ENCODE results near the gene STK36. TPM values are rescaled to one million over a fixed set of nuclear protein-coding genes. Genes with fewer than 3 reads are reported as not detected.

STK36 gene
- total and polyA plus RNA-seq, 4 donors = 18.0 to 70.6 (median 31.3) TPM

GRCh38 chr2:218718058-218718457, 46.2 kb downstream of the STK36 start:
- no peaks in the 10 kb centered on the region for H3K9me3 ChIP-seq (ENCODE audit: control insufficient read depth in 4 of 4, insufficient read depth in 3 of 4, low read length in 3 of 4)
- peaks cover 0 to 7% (median 3%) of the 10 kb centered on the region in 5 donors for H3K4me1 ChIP-seq (ENCODE audit: control insufficient read depth in 5 of 5, insufficient read depth in 5 of 5, low read length in 5 of 5)
- TF ChIP-seq, protein P1, sequence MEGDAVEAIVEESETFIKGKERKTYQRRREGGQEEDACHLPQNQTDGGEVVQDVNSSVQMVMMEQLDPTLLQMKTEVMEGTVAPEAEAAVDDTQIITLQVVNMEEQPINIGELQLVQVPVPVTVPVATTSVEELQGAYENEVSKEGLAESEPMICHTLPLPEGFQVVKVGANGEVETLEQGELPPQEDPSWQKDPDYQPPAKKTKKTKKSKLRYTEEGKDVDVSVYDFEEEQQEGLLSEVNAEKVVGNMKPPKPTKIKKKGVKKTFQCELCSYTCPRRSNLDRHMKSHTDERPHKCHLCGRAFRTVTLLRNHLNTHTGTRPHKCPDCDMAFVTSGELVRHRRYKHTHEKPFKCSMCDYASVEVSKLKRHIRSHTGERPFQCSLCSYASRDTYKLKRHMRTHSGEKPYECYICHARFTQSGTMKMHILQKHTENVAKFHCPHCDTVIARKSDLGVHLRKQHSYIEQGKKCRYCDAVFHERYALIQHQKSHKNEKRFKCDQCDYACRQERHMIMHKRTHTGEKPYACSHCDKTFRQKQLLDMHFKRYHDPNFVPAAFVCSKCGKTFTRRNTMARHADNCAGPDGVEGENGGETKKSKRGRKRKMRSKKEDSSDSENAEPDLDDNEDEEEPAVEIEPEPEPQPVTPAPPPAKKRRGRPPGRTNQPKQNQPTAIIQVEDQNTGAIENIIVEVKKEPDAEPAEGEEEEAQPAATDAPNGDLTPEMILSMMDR (IDR thresholded peaks at IDR 0.05; ENCODE audit: control extremely low read depth, extremely low read depth) = no peak
- ATAC-seq (ENCODE audit: insufficient read depth, low FRiP score) (no peak), DNase-seq (no peak)
- no peaks in the 10 kb centered on the region for H3K27me3 ChIP-seq (ENCODE audit: control insufficient read depth in 3 of 3, insufficient read depth in 3 of 3, low read length in 2 of 3)
- no peak overlapping the region for H3K4me3 ChIP-seq
- WGBS, 2 donors = 90 to 91% methylated on average over 7 of the region's 7 CpGs
- H3K27ac ChIP-seq (ENCODE audit: low read depth in 1 of 2, low read length in 1 of 2) = no peak overlapping the region
- H3K36me3 ChIP-seq (ENCODE audit: control insufficient read depth in 4 of 4, insufficient read depth in 4 of 4, low read length in 4 of 4) = peaks cover 0 to 5% (median 0%) of the 10 kb centered on the region in 4 donors
- H3K9ac ChIP-seq (ENCODE audit: insufficient read depth in 1 of 2, low read length in 2 of 2) = no peak overlapping the region

DNA sequence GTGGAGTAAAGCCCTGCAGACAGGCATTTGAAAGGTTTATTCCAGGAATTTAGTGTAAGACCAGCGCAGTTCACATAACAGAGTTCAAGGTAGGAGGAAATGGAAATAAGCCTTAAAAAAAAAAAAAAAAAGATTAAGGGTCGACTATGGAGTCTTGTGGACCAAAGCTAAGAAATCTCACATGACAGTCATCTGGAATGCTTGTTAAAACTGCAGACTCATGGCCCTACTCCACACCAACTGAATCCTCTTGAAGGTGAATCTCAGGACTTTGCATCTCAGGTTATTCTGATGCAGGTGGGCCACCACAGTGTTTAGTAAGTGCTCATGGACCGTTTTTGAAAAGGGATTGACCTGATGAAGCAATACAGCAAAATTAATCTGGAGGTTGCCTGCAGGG, 47.6 kb downstream of the STK36 start:
- no peak overlapping the region for H3K4me3 ChIP-seq
- no peaks in the 10 kb centered on the region for H3K27me3 ChIP-seq (ENCODE audit: control insufficient read depth in 3 of 3, insufficient read depth in 3 of 3, low read length in 2 of 3)
- DNase-seq (no peak), ATAC-seq (ENCODE audit: insufficient read depth, low FRiP score) (no peak)
- WGBS, 2 donors = 73 to 77% methylated on average over 3 of the region's 3 CpGs
- TF ChIP-seq, protein P1 (IDR thresholded peaks at IDR 0.05; ENCODE audit: control extremely low read depth, extremely low read depth) = no peak
- H3K27ac ChIP-seq (ENCODE audit: low read depth in 1 of 2, low read length in 1 of 2) = no peak overlapping the region
- peaks cover 0 to 7% (median 6%) of the 10 kb centered on the region in 5 donors for H3K4me1 ChIP-seq (ENCODE audit: control insufficient read depth in 5 of 5, insufficient read depth in 5 of 5, low read length in 5 of 5)
- H3K9me3 ChIP-seq (ENCODE audit: control insufficient read depth in 4 of 4, insufficient read depth in 3 of 4, low read length in 3 of 4) = no peaks in the 10 kb centered on the region
- no peak overlapping the region for H3K9ac ChIP-seq (ENCODE audit: insufficient read depth in 1 of 2, low read length in 2 of 2)
- peaks cover 0 to 5% (median 0%) of the 10 kb centered on the region in 4 donors for H3K36me3 ChIP-seq (ENCODE audit: control insufficient read depth in 4 of 4, insufficient read depth in 4 of 4, low read length in 4 of 4)

GRCh38 chr2:218720048-218721041, 48.5 kb downstream of the STK36 start:
- Histone ChIP-seq H3K4me1 (ENCODE audit: control insufficient read depth in 5 of 5, insufficient read depth in 5 of 5, low read length in 5 of 5) (peaks cover 0 to 6% (median under 1%) of the 10 kb centered on the region in 5 donors), H3K4me3 (no peak overlapping the region), H3K9me3 (ENCODE audit: control insufficient read depth in 4 of 4, insufficient read depth in 3 of 4, low read length in 3 of 4) (peaks cover 0 to 2% (median 0%) of the 10 kb centered on the region in 4 donors), H3K27ac (ENCODE audit: low read depth in 1 of 2, low read length in 1 of 2) (no peak overlapping the region), H3K36me3 (ENCODE audit: control insufficient read depth in 4 of 4, insufficient read depth in 4 of 4, low read length in 4 of 4) (peaks cover 0 to 5% (median 0%) of the 10 kb centered on the region in 4 donors), H3K9ac (ENCODE audit: insufficient read depth in 1 of 2, low read length in 2 of 2) (no peak overlapping the region), H3K27me3 (ENCODE audit: control insufficient read depth in 3 of 3, insufficient read depth in 3 of 3, low read length in 2 of 3) (no peaks in the 10 kb centered on the region)
- WGBS, 2 donors = 94 to 97% methylated on average over 19 of the region's 19 CpGs
- TF ChIP-seq, protein P1 (IDR thresholded peaks at IDR 0.05; ENCODE audit: control extremely low read depth, extremely low read depth) = no peak
- DNase-seq = no peak
- no peak for ATAC-seq (ENCODE audit: insufficient read depth, low FRiP score)

Data from lung (tissue), 12 donors.